ENCODE measurements around the gene CCKAR.

GRCh38 chr4:26476545-26476944 lies 13.7 kb downstream of the CCKAR start:
- TF ChIP-seq, protein P1, sequence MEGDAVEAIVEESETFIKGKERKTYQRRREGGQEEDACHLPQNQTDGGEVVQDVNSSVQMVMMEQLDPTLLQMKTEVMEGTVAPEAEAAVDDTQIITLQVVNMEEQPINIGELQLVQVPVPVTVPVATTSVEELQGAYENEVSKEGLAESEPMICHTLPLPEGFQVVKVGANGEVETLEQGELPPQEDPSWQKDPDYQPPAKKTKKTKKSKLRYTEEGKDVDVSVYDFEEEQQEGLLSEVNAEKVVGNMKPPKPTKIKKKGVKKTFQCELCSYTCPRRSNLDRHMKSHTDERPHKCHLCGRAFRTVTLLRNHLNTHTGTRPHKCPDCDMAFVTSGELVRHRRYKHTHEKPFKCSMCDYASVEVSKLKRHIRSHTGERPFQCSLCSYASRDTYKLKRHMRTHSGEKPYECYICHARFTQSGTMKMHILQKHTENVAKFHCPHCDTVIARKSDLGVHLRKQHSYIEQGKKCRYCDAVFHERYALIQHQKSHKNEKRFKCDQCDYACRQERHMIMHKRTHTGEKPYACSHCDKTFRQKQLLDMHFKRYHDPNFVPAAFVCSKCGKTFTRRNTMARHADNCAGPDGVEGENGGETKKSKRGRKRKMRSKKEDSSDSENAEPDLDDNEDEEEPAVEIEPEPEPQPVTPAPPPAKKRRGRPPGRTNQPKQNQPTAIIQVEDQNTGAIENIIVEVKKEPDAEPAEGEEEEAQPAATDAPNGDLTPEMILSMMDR (IDR thresholded peaks at IDR 0.05; ENCODE audit: low read length): no peak
- no peak for TF ChIP-seq EZH2 (IDR thresholded peaks at IDR 0.05; ENCODE audit: borderline replicate concordance, low read length)

Data from OCI-LY1 (cell line).